ENCODE results near the gene PCMTD2.

PCMTD2 gene

GRCh38 chr20:64242003-64242796, 13.3 kb upstream of the PCMTD2 start:
- no peak for TF ChIP-seq CTCF (conservative IDR thresholded peaks at IDR 0.05)
- no peak overlapping the region for H3K27ac ChIP-seq

DNA sequence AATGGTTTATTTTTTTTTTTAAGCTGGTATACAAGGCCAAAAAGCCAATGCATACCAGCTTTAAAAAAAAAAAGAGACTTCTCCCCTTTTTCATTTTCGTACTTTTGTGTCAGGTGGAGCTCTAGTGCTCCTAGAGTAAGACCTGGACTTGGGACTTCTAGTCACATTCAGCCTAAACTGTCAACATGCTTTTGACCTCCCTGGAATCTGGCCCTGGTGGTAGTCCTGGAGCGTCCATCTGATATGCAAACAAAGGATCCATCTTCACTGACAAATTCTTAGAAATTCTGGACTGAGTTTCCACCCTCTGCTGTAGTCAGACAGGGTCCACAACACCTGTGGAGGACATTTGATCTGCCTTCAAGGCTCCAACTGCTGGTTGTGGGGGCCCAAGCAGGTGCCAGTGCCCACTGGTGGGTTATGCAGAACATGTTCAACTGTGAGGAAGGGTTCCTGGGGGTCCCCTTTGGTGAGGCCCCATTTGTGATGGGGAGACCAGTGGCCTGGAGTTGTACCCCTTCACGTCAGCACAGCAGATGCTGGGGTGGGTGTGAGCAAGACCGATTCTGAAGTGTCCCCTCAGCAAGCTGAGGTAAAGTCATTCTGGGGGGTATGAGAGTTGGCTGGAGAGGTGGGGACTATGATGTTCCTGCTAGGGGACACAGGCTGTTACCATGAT, 12.6 kb upstream of the PCMTD2 start:
- no peak overlapping the region for H3K27ac ChIP-seq
- TF ChIP-seq CTCF (conservative IDR thresholded peaks at IDR 0.05): no peak

DNA sequence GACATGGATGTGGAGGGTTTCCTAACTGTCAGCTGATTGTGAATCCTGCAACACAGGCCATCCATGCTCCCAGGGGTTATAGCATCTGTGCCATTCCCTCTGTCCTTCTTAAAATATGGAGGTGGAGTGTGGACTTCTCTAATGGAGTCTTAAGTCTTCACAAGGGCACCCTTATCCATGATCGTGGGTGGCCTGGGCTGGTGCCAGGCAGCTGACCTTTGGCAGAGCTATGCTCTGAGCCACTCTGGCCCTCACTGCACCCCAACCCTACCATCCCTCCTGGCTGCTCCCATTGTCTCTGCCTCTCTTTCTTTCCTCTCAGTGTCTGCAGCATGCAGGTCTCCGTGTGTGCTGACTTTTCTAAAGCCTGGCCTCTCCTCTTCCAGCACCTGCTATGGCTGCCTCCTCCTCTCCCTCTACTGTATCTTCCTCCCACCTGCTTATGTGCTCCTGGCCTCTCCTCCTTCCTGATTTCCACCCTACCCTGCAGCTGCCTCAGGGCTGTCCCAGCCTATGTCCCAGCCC, 11.2 kb upstream of the PCMTD2 start:
- no peak for TF ChIP-seq CTCF (conservative IDR thresholded peaks at IDR 0.05)
- H3K27ac ChIP-seq: no peak overlapping the region

- no peak for TF ChIP-seq CTCF (conservative IDR thresholded peaks at IDR 0.05)
These were observed 10.5 kb upstream of the PCMTD2 start for GRCh38 chr20:64244870-64245603.

GRCh38 chr20:64245746-64246595, 9.6 kb upstream of the PCMTD2 start:
- no peak for TF ChIP-seq CTCF (conservative IDR thresholded peaks at IDR 0.05)
- no peak overlapping the region for H3K27ac ChIP-seq

More at GRCh38 chr20:64244870-64245603, 10.5 kb upstream of the PCMTD2 start:
- no peak overlapping the region for H3K27ac ChIP-seq

DNA sequence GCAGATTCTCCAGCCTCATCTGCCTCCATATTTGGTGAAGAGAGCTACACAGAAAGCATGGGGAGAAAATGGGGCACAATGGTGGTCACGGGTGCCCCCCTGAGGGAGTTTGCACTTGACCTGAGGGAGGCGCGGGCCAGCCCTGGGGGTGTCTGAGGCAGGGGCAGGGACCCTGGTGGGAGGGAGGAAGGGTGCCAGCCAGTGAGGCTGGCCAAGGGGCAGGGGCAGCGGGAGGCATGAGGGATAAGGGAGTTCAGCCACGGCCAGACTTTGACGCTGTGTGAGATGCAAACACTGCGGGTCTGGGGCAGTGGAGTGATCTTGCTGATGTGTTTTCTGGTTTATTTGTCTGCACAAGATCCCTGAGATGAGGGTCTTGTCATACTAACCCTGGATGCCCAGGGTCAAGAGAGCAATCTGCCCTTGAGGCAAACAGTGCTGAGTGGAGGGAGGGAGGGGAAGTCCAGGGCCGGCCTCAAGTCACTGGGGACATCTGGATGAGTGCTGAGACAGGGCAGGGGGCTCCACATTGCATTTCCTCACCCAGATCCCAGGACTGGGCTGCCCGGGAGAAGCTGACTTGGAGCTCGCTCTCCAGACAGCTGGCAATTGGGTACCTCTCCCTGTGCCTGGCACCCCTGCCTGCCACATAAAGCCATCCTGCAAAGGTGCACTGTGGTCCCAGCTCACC, 8.8 kb upstream of the PCMTD2 start:
- no peak for TF ChIP-seq CTCF (conservative IDR thresholded peaks at IDR 0.05)
- peak overlapping the region; percentile 2; the same call in 1 of the 2 replicates for H3K27ac ChIP-seq
